ENCODE data around the gene CHP2. TPM values are rescaled to one million over a fixed set of nuclear protein-coding genes. Genes with fewer than 3 reads are reported as not detected.

CHP2 gene
- total RNA-seq, 1 experiment from 2014 or later, result 2.1 TPM

- Mint-ChIP-seq H3K27me3 (ENCODE audit: low read depth) (peaks cover 71% of the 10 kb centered on the region), H3K4me3 (peak overlapping the region; percentile 62), H3K36me3 (peaks cover 12% of the 10 kb centered on the region), H3K4me1 (0 out of 2 replicates have a peak, but pooled peaks cover 5% of the 10 kb centered on the region), H3K9me3 (peaks cover 23% of the 10 kb centered on the region), H3K27ac (no peak overlapping the region)
- ChIA-PET POLR2A (interaction anchor here (0.6 kb wide), 1 partner anchor 144 kb away, joined by 3 read pairs; no protein-coding TSS in a partner anchor), CTCF (interaction anchor here (0.6 to 3.2 kb wide), 7 partner anchors 9 to 256 kb away, joined by 3 to 13 read pairs (median 3); no protein-coding TSS in a partner anchor)
- DNase-seq (ENCODE audit: low spot score) (no peak), ATAC-seq (peak; percentile 37; the same call in 1 of the 2 replicates)
- TF ChIP-seq EMX1 (CRISPR knock-in tag; IDR thresholded peaks at IDR 0.05) (no peak), ESRRA (CRISPR knock-in tag; IDR thresholded peaks at IDR 0.05; ENCODE audit: borderline replicate concordance) (no peak), MAX (CRISPR knock-in tag; IDR thresholded peaks at IDR 0.05) (no peak), ATF1 (CRISPR knock-in tag; IDR thresholded peaks at IDR 0.05) (no peak), OVOL2 (CRISPR knock-in tag; IDR thresholded peaks at IDR 0.05; ENCODE audit: borderline replicate concordance) (no peak), ZNF425 (CRISPR knock-in tag; conservative IDR thresholded peaks at IDR 0.05) (no peak), NFYB (CRISPR knock-in tag; conservative IDR thresholded peaks at IDR 0.05; ENCODE audit: low read depth) (no peak), ZMAT4 (CRISPR knock-in tag; IDR thresholded peaks at IDR 0.05) (no peak), HMGXB4 (CRISPR knock-in tag; IDR thresholded peaks at IDR 0.05) (no peak), TP53 (CRISPR knock-in tag; IDR thresholded peaks at IDR 0.05) (no peak), NFE2L1 (CRISPR knock-in tag; IDR thresholded peaks at IDR 0.05) (no peak), ZNF671 (CRISPR knock-in tag; IDR thresholded peaks at IDR 0.05) (no peak), JUN (CRISPR knock-in tag; IDR thresholded peaks at IDR 0.05) (no peak), GRHL2 (CRISPR knock-in tag; IDR thresholded peaks at IDR 0.05; ENCODE audit: insufficient replicate concordance, severe bottlenecking) (no peak), NR3C1 (CRISPR knock-in tag; conservative IDR thresholded peaks at IDR 0.05; ENCODE audit: low read depth) (no peak)
Observed at GRCh38 chr16:23753908-23754593, 775 bp upstream of the CHP2 start.

GRCh38 chr16:23755484-23755809 is 621 bp downstream of the CHP2 start:
- Mint-ChIP-seq H3K27ac (no peak overlapping the region), H3K4me1 (0 out of 2 replicates have a peak, but pooled peaks cover 5% of the 10 kb centered on the region), H3K27me3 (ENCODE audit: low read depth) (peaks cover 72% of the 10 kb centered on the region), H3K4me3 (peak overlapping the region; percentile 63), H3K9me3 (peaks cover 23% of the 10 kb centered on the region), H3K36me3 (peaks cover 12% of the 10 kb centered on the region)
- ChIA-PET POLR2A (no interaction called here), CTCF (interaction anchor here (0.7 to 3.2 kb wide), 7 partner anchors 32 to 281 kb away, joined by 3 to 13 read pairs (median 3); no protein-coding TSS in a partner anchor)
- peak; percentile 31; the same call in 1 of the 2 replicates for ATAC-seq
- TF ChIP-seq NFATC4 (CRISPR knock-in tag; IDR thresholded peaks at IDR 0.05) (no peak), CDX4 (CRISPR knock-in tag; IDR thresholded peaks at IDR 0.05; ENCODE audit: borderline replicate concordance) (no peak), TP53 (CRISPR knock-in tag; IDR thresholded peaks at IDR 0.05) (no peak), ZNF512 (CRISPR knock-in tag; IDR thresholded peaks at IDR 0.05; ENCODE audit: borderline replicate concordance) (no peak), ZNF121 (CRISPR knock-in tag; IDR thresholded peaks at IDR 0.05) (no peak), USF1 (CRISPR knock-in tag; IDR thresholded peaks at IDR 0.05) (no peak), USF2 (CRISPR knock-in tag; IDR thresholded peaks at IDR 0.05) (no peak), TEAD1 (CRISPR knock-in tag; IDR thresholded peaks at IDR 0.05) (no peak), ZNF671 (CRISPR knock-in tag; IDR thresholded peaks at IDR 0.05) (no peak), AR (CRISPR knock-in tag; IDR thresholded peaks at IDR 0.05) (no peak)
- DNase-seq (ENCODE audit: low spot score), result no peak
